HG03575 (cell line): Measurements from ENCODE around the gene MREG.

Experiments used
- ATAC-seq: cut with Tn5 transposase; IDR thresholded peaks from one replicate; pipeline ENCODE4 v1.9.1; 2021; ENCODE audit not compliant: unreplicated experiment, insufficient number of reproducible peaks, low FRiP score; ENCODE audit errors: extremely low read depth

MREG gene

DNA sequence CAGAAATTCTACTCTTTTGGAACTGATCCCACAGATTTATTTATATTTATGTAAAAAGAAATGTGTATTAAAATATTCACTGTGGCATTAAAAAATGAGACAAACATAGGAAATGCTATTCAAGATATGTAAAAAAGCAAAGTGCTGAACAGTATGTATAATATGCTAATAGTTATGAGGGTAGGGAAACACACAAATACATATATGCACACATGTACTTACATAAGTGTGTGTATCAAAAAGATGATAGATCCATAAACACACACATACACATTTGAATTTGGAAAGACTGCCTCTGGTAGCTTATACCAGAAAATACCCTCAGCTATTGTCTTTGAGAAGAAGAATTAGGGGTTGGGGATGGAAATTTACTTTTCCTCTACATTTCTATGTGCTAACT, 103.2 kb downstream of the MREG start:
- ATAC-seq, result no peak

DNA sequence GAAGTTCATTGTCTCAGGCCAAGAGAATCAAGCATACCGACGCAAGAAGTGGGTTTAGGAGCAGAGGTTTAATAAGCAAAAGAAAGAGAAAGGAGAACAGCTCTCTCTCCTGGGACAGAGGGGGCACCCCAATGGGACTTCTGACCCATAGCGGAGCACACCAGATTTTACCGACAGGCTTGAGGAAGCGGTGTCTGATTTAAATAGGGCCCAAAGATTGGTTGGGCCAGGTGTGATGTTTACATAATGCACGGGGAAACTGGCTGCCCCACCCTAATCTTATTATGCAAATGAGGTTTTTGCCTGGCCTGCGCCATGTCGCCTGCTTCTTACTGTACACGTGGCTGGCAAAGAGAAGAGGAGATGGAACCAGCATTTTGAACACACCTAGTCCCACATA, 106.2 kb downstream of the MREG start:
- ATAC-seq, result no peak

DNA sequence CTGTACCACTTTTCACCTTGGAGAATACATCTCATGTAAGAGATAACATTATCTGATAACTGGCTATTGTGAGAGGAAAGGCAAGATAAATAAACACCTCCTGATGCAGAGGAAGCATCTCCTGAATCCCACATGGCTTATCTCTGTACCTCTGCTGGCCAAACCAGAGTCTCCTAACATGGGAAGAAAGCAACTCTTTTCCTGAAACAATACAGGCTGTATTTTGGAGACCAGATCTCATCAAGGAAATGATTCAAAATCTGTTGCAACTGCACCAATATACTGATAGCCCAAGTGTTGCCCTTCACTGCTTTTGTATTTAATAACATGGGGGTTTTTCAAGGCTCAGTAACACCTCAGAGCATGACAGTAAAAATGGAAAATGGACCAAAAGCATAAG, 106.9 kb downstream of the MREG start:
- no peak for ATAC-seq

DNA sequence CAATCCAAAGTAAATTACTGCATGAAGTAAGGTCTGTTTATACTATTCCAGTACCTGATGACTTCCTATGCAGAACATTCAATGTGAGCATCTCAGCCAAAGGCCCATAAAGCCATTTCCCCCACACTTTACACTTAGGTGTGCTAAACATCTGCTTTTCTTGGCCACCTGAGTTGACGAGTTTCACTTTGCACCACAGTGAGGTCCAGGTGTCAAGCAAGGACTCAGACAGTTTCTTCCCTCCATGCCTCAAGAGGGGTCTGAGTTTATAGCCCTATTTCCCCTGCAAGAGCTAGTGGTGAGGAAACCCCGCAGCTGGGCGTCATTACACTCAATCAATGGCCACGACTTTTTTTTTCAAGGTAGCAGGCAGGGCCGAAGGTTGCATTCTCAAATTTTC, 107.7 kb downstream of the MREG start:
- no peak for ATAC-seq

DNA sequence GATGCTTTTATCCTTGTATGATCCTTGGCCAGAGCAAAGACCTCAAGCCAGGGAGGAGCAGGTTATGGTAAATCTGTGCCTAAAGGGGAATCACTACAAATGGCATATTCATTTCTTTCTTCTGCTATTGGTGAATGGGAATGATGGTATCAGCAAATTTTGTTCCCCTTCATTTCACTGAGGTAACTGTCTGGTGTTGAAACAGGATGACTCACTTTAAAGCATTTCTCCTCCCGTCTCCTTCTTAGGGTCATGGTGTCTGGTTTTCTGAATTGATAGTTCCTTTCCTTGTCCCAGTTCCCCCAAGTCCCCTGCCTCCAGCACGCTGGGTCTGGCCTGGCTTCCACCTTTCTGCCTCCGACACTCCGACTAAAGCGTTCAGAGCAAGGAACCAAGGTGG, 109.2 kb downstream of the MREG start:
- ATAC-seq, result no peak

DNA sequence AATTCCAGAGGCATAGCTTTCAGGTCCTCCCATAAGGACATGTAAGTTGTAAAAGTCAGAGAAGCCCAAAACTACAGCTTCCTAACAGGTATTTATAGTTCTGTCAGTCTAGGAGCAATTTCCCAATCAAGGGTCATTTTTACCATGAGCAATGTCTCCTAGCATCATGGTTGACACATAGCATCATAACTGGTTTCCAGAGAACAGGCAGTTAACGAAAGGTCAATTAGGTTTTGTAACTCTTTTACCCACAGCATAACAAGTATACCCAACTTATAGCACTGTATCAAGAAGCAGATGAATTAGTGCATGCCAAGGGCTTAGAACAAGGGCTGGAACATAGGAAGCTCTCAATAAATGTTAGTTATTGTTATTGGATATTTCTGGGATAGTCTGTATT, 110.1 kb downstream of the MREG start:
- no peak for ATAC-seq

DNA sequence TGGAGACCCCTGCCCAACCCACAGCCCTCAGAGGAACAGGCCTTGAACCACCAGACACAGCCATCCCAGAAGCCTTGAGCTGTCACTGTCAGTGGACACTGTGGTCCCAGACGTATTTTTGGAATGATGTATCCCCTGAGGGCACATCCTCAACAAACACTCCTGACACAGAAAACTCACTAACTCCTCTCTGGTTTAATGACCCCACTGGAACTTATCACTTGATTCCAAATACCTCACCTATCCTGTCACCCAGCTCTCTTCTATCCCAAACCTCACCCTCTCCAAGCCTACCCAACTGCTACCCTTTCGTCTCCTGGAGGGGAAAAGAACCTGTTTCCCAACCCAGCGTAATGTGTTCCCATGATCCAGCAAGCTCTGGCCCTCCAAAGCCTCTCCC, 111.6 kb downstream of the MREG start:
- ATAC-seq, result no peak

DNA sequence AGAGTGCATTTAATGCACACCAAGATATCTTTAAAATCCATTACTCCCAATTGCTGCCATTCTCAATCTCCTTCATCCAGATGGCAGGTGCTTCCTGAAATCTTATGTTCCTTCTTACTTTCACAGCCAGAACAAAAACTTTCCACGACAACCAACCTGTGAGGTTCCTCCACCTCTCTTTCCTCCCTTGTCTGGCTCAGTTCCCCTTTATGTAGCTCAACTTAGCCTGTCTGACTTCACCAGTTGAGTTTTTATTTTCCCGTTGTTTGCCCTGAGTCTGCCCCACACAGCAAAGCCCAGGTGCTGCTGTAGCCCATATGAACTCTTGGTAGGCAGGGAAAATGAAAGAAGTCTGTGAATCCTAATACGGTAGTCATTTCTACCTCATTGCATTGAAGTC, 112.5 kb downstream of the MREG start:
- no peak for ATAC-seq

DNA sequence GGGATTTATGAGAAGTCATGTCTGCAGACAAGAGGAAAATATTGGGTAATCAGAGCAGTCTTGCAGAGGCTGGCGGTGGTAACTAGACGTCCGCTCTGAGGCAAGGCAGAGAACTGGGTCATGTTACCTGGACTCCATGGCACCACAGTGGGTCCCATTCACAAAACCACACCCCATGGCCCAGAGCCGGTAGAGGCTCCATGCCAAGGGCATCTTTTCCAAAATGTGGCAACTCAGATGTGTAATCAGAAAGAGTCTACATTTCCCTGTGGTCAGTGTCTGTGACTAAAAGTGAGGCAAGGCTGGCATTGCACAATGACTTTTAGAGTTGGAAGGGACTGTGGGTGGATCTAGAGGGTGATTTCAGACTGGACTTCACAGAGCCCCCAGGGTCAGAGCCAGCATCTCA, 113.1 kb downstream of the MREG start:
- no peak for ATAC-seq

DNA sequence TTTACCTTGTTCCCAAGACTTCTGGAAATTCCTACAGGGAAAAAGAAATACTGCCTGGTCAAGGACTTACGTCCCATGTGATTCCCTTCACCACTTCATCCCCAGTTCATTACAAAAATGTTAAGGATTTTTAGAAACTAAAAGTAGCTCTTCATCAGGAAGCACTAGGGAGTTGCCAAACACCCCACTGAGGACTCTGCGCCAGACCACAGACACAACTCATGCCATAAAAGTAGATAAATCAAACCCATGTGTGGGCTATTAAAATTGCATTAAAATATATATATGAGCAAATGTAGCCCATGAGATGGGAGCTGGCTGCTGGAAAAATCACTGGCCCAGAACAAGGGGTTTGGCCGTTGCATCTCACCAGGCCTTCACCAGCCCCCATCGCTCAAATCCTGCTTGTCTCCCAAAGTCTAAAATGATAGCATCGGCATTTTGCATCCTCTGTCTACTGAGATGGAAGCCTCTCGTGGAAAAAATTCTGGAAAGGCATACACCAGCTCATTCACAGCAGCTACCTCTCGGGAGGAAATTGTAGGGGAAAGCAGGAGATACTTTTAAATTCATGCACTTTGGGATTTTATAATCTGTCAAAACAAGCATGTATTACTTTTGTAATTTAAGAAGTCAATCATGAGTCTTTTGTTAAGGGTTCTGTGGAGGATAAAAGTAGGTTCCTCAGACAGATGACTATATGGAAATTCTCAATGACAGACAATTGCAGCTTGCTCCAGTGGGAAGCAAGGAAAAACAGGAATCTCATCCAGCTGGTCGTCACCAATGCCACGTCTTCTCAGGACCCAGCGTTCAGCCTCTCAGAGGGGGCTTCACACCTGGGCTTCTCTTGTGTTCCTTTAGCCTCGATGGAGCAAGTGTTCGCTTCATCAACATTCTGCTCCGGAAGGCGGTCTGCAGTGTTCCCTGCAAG, 113.9 kb downstream of the MREG start:
- ATAC-seq, result no peak

DNA sequence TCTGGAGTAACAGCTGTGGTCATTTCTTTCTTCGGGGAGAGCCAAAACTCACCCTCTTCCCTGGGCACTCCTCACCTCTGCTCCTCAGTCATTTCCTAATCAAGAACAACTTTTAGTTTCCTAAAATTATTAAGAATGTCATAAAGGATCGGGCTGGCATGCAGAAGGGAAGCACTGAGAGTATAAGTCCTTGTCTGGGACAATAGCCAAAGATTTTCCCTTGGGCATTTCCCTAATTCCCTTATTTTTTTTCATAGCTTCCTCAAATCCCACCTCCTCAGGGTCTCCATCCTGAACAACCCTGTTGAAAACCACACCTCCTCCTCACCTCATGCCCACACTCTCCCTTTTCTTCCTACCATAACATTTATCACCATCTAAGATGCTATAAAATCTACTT, 115.0 kb downstream of the MREG start:
- ATAC-seq, result no peak

DNA sequence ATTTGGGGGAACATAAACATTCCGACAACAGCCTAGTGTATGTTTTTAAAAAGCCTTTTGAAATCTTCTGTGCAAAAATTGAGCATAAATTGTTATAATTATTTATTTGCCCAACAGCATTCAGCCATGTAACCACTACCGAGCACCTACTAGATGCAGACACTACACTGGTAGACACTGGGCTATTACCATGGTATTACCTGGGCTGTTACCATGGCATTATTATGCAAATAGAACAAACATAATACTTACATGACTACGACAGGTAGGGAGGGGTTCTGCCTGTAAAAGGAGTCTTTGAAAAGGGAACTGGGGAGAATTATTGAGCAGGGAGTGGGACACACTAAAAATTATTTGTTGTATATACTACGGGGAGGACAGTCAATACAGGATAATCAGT, 116.4 kb downstream of the MREG start:
- no peak for ATAC-seq

DNA sequence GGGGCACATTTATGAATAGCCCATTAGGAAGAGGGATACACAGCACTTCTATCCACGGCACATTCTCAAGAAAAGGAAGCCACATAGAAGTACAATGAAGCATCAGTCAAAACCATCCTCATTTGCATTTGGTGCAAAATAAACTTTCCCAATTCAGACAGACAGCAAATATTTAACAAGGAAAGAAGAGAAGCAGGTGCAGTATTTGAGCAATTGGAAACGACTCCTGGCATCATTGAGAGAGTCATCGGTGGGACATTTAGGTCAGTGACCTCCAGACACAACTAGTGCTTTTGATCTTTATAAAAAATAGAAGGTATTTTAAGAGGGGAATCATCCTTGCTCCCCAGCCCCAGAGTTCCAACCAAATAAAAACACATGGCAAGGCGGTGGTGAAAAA, 118.0 kb downstream of the MREG start:
- ATAC-seq, result no peak
